Measurements from ENCODE around the gene ABCD4. TPM values are rescaled to one million over a fixed set of nuclear protein-coding genes. Genes with fewer than 3 reads are reported as not detected.
"Not testable (repeated sequence)": the region's sequence is repeated elsewhere in the genome, so short reads cannot be mapped to it uniquely, and the experiment has no call there.

The ABCD4 gene
- total RNA-seq, 1 experiment from 2014 or later: 46.7 TPM

- no peak for DNase-seq (ENCODE audit: low spot score)
- no TSS peak for BruUV-seq (replicated peaks)
- Histone ChIP-seq H3K27ac (ENCODE audit: low read depth, low read length, poor library complexity, severe bottlenecking) (no peak overlapping the region), H3K27me3 (replicated peaks; ENCODE audit: insufficient read depth, low read depth, low read length, poor library complexity) (no peaks in the 10 kb centered on the region), H3K9me3 (ENCODE audit: low read depth, low read length, poor library complexity, severe bottlenecking) (no peaks in the 10 kb centered on the region), H3K4me3 (ENCODE audit: low read depth, low read length, poor library complexity, severe bottlenecking) (no peak overlapping the region), H3K36me3 (ENCODE audit: insufficient read depth, low read length, poor library complexity, severe bottlenecking) (no peaks in the 10 kb centered on the region), H3K4me1 (ENCODE audit: insufficient read depth, low read length, poor library complexity, severe bottlenecking) (peaks cover 8% of the 10 kb centered on the region)
- ChIA-PET CTCF (interaction anchor here (1.0 kb wide), 1 partner anchor 21 kb away, joined by 3 read pairs; no protein-coding TSS in a partner anchor), POLR2A (ENCODE audit: low non-redundant PET) (interaction anchor here (0.5 kb wide), 1 partner anchor 181 kb away, joined by 5 read pairs; no protein-coding TSS in a partner anchor)
- TF ChIP-seq EZH2 (IDR thresholded peaks at IDR 0.05; ENCODE audit: borderline replicate concordance, low read depth, low read length, poor library complexity, severe bottlenecking): no peak
- TF ChIP-seq, protein P1, sequence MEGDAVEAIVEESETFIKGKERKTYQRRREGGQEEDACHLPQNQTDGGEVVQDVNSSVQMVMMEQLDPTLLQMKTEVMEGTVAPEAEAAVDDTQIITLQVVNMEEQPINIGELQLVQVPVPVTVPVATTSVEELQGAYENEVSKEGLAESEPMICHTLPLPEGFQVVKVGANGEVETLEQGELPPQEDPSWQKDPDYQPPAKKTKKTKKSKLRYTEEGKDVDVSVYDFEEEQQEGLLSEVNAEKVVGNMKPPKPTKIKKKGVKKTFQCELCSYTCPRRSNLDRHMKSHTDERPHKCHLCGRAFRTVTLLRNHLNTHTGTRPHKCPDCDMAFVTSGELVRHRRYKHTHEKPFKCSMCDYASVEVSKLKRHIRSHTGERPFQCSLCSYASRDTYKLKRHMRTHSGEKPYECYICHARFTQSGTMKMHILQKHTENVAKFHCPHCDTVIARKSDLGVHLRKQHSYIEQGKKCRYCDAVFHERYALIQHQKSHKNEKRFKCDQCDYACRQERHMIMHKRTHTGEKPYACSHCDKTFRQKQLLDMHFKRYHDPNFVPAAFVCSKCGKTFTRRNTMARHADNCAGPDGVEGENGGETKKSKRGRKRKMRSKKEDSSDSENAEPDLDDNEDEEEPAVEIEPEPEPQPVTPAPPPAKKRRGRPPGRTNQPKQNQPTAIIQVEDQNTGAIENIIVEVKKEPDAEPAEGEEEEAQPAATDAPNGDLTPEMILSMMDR (conservative IDR thresholded peaks at IDR 0.05; ENCODE audit: low read depth, low read length): no peak
- intact Hi-C loops (cut with micrococcal nuclease; ENCODE audit: unreplicated experiment): no loop called here
These were observed 24.7 kb downstream of the ABCD4 start for GRCh38 chr14:74278080-74278479.

DNA sequence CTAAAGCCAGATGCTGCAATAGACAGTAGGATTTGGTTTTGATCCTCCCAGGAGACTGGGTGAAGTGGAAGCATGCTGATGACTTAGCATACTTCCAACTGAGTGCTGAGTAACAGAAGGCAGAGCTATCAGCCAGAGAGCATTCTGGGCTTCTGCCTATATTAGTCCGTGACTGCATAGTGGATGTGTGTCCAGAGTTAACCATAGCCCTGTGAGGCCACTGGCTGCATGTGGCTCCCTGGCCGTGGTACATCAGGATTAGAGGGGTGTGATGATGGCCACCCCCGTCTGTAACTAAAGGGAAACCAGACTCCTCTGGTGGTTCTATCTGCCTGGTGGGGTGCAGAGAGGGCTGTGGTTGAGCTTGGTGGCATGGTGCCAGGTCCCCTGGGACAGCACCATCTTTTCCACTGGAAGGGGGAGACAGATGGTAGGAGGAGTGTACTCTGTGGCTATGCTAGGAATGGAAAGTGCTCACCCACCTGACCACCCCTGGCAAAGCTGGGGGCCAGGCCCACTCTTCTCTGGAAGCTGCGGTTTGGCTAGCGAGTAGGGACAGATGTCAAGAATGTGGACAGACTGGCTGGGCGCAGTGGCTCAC is 27.4 kb downstream of the ABCD4 start:
- no peak overlapping the region for H3K4me3 ChIP-seq (ENCODE audit: low read depth, low read length, poor library complexity, severe bottlenecking)
- no TSS peak for BruUV-seq (replicated peaks)
- ChIA-PET POLR2A (ENCODE audit: low non-redundant PET) (interaction anchor here (0.6 kb wide), 1 partner anchor 15 kb away, joined by 13 read pairs; no protein-coding TSS in a partner anchor), CTCF (no interaction called here)
- intact Hi-C loops (cut with micrococcal nuclease; ENCODE audit: unreplicated experiment): no loop called here
- peak; percentile 78 for DNase-seq (ENCODE audit: low spot score)
- H3K36me3 ChIP-seq (ENCODE audit: insufficient read depth, low read length, poor library complexity, severe bottlenecking): no peaks in the 10 kb centered on the region
- H3K27ac ChIP-seq (ENCODE audit: low read depth, low read length, poor library complexity, severe bottlenecking): peak overlapping the region; percentile 31
- H3K27me3 ChIP-seq (replicated peaks; ENCODE audit: insufficient read depth, low read depth, low read length, poor library complexity): no peaks in the 10 kb centered on the region
- H3K4me1 ChIP-seq (ENCODE audit: insufficient read depth, low read length, poor library complexity, severe bottlenecking): peaks cover 8% of the 10 kb centered on the region
- no peaks in the 10 kb centered on the region for H3K9me3 ChIP-seq (ENCODE audit: low read depth, low read length, poor library complexity, severe bottlenecking)
- TF ChIP-seq, protein P1 (conservative IDR thresholded peaks at IDR 0.05; ENCODE audit: low read depth, low read length): no peak
- no peak for TF ChIP-seq EZH2 (IDR thresholded peaks at IDR 0.05; ENCODE audit: borderline replicate concordance, low read depth, low read length, poor library complexity, severe bottlenecking)

- ChIA-PET POLR2A (ENCODE audit: low non-redundant PET) (no interaction called here), CTCF (no interaction called here)
- BruUV-seq (replicated peaks): no TSS peak
- intact Hi-C loops (cut with micrococcal nuclease; ENCODE audit: unreplicated experiment): no loop called here
- Histone ChIP-seq H3K4me1 (ENCODE audit: insufficient read depth, low read length, poor library complexity, severe bottlenecking) (peaks cover 8% of the 10 kb centered on the region), H3K27me3 (replicated peaks; ENCODE audit: insufficient read depth, low read depth, low read length, poor library complexity) (no peaks in the 10 kb centered on the region), H3K9me3 (ENCODE audit: low read depth, low read length, poor library complexity, severe bottlenecking) (no peaks in the 10 kb centered on the region), H3K4me3 (ENCODE audit: low read depth, low read length, poor library complexity, severe bottlenecking) (no peak overlapping the region), H3K36me3 (ENCODE audit: insufficient read depth, low read length, poor library complexity, severe bottlenecking) (no peaks in the 10 kb centered on the region), H3K27ac (ENCODE audit: low read depth, low read length, poor library complexity, severe bottlenecking) (no peak overlapping the region)
- DNase-seq (ENCODE audit: low spot score): no peak
- TF ChIP-seq EZH2 (IDR thresholded peaks at IDR 0.05; ENCODE audit: borderline replicate concordance, low read depth, low read length, poor library complexity, severe bottlenecking): no peak
- TF ChIP-seq, protein P1 (conservative IDR thresholded peaks at IDR 0.05; ENCODE audit: low read depth, low read length): no peak
These were observed 31.4 kb downstream of the ABCD4 start for GRCh38 chr14:74271365-74271764.

GRCh38 chr14:74270382-74271177 is 32.2 kb downstream of the ABCD4 start:
- H3K4me3 ChIP-seq (ENCODE audit: low read depth, low read length, poor library complexity, severe bottlenecking); BruUV-seq (replicated peaks); H3K27me3 ChIP-seq (replicated peaks; ENCODE audit: insufficient read depth, low read depth, low read length, poor library complexity); CTCF ChIA-PET; H3K27ac ChIP-seq (ENCODE audit: low read depth, low read length, poor library complexity, severe bottlenecking); H3K36me3 ChIP-seq (ENCODE audit: insufficient read depth, low read length, poor library complexity, severe bottlenecking); POLR2A ChIA-PET (ENCODE audit: low non-redundant PET); H3K4me1 ChIP-seq (ENCODE audit: insufficient read depth, low read length, poor library complexity, severe bottlenecking); H3K9me3 ChIP-seq (ENCODE audit: low read depth, low read length, poor library complexity, severe bottlenecking); DNase-seq (ENCODE audit: low spot score); intact Hi-C loops (cut with micrococcal nuclease; ENCODE audit: unreplicated experiment): not testable (repeated sequence)

Data from A673 (cell line).